GM23338 (cell line): ENCODE measurements around the gene FLT1. TPM values are rescaled to one million over a fixed set of nuclear protein-coding genes. Genes with fewer than 3 reads are reported as not detected.

Experiments
- ATAC-seq: fragments of 200-7000 bp; cut with Tn5 transposase; 3 replicates; pipeline ENCODE4 v1.9.1; 2020
- DNase-seq: peaks from one replicate; pipeline ENCODE4 v3.0.0-alpha.2; 2015; ENCODE audit warnings: low spot score
- H2AFZ ChIP-seq: fragments of 200-600 bp; sonication (generic); 2 replicates; pipeline ENCODE4 v1.8.0; 2016; ENCODE audit warnings: antibody characterized with exemption, mild to moderate bottlenecking, moderate library complexity
- H3F3A ChIP-seq: fragments of 200-600 bp; sonication (generic); replicated peaks from 2 replicates; pipeline ENCODE4 v1.8.0; 2017; ENCODE audit warnings: antibody characterized with exemption, mixed run types, low read depth
- H3K27ac ChIP-seq: fragments of 200-600 bp; sonication (generic); 2 replicates; pipeline ENCODE4 v1.6.1; 2016; ENCODE audit warnings: low read depth
- H3K27me3 ChIP-seq: fragments of 200-600 bp; sonication (generic); 2 replicates; pipeline ENCODE4 v1.8.0; 2016; ENCODE audit warnings: mild to moderate bottlenecking, mixed run types, moderate library complexity; ENCODE audit not compliant: insufficient read depth
- H3K36me3 ChIP-seq: fragments of 200-600 bp; sonication (generic); 2 replicates; pipeline ENCODE4 v1.8.0; 2016; ENCODE audit warnings: mild to moderate bottlenecking; ENCODE audit not compliant: insufficient read depth
- H3K4me1 ChIP-seq: fragments of 200-600 bp; sonication (generic); 2 replicates; pipeline ENCODE4 v1.8.0; 2016; ENCODE audit warnings: mild to moderate bottlenecking, moderate library complexity; ENCODE audit not compliant: insufficient read depth
- H3K4me2 ChIP-seq: fragments of 200-600 bp; sonication (generic); 2 replicates; pipeline ENCODE4 v1.7.1; 2017; ENCODE audit warnings: mixed run types
- H3K4me3 ChIP-seq: fragments of 200-600 bp; sonication (generic); 2 replicates; pipeline ENCODE4 v1.6.1; 2016; ENCODE audit warnings: mixed run types
- H3K79me2 ChIP-seq: fragments of 200-600 bp; sonication (generic); replicated peaks from 2 replicates; pipeline ENCODE4 v1.8.0; 2017; ENCODE audit warnings: mild to moderate bottlenecking; ENCODE audit not compliant: insufficient read depth
- H3K9me2 ChIP-seq: fragments of 200-600 bp; sonication (generic); 2 replicates; pipeline ENCODE4 v1.8.0; 2017; ENCODE audit not compliant: insufficient read depth
- H4K20me1 ChIP-seq: fragments of 200-600 bp; sonication (generic); replicated peaks from 2 replicates; pipeline ENCODE4 v1.8.0; 2017; ENCODE audit warnings: mild to moderate bottlenecking; ENCODE audit not compliant: insufficient read depth
- H3K27ac Mint-ChIP-seq: 2 replicates; pipeline ENCODE4 v1.8.0; 2020; ENCODE audit warnings: inconsistent platforms, mild to moderate bottlenecking, moderate library complexity, mixed read lengths
- H3K27me3 Mint-ChIP-seq: 3 replicates; pipeline ENCODE4 v1.8.0; 2022; ENCODE audit warnings: low read depth, mild to moderate bottlenecking, moderate library complexity, mixed read lengths, inconsistent platforms; ENCODE audit not compliant: insufficient read depth, poor library complexity
- H3K36me3 Mint-ChIP-seq: 3 replicates; pipeline ENCODE4 v1.8.0; 2021; ENCODE audit warnings: low read depth, mild to moderate bottlenecking, inconsistent platforms, moderate library complexity, mixed read lengths
- H3K4me1 Mint-ChIP-seq: 3 replicates; pipeline ENCODE4 v1.8.0; 2020; ENCODE audit warnings: mild to moderate bottlenecking, inconsistent platforms, mixed read lengths
- H3K4me3 Mint-ChIP-seq: 3 replicates; pipeline ENCODE4 v1.8.0; 2021; ENCODE audit warnings: moderate library complexity, mild to moderate bottlenecking, inconsistent platforms, mixed read lengths
- H3K9me3 Mint-ChIP-seq: 3 replicates; pipeline ENCODE4 v1.8.0; 2020; ENCODE audit warnings: moderate library complexity, mild to moderate bottlenecking, inconsistent platforms, mixed read lengths
- CREB1 ChIP-seq: fragments of 250-450 bp; sonication (Bioruptor Pico); IDR thresholded peaks from 2 replicates; pipeline ENCODE4 v1.5.0; 2020; ENCODE audit warnings: low read depth, mild to moderate bottlenecking, moderate library complexity
- JUNB ChIP-seq: IDR thresholded peaks from one replicate; pipeline ENCODE4 v1.6.1; 2016; ENCODE audit warnings: antibody characterized with exemption; ENCODE audit not compliant: unreplicated experiment
- ZNF114 ChIP-seq: fragments of 250-450 bp; sonication (Bioruptor Pico); IDR thresholded peaks from 2 replicates; pipeline ENCODE4 v1.5.0; 2020; ENCODE audit warnings: mild to moderate bottlenecking, moderate library complexity
- polyA plus RNA-seq: library from polyadenylated mRNA; unstranded; fragments of >200 nt; fragmentation: Nextera tagmentation; extraction: Ambion mirVana; gene quantifications from 2 replicates; pipeline ENCODE4 v1.2.1, GENCODE V29; 2016
- total RNA-seq: library from RNA; depleted of rRNA; stranded (reverse); fragments of >200 nt; shearing (Covaris generic); gene quantifications from 2 replicates; pipeline ENCODE4 v1.2.3, GENCODE V29; 2014
- TF ChIP-seq, protein P1 (sequence below): IDR thresholded peaks from 2 replicates; pipeline ENCODE4 v1.6.1; 2016; ENCODE audit warnings: antibody characterized with exemption
- TF ChIP-seq, protein P2 (sequence below), 2 experiments: fragments of 200-600 bp in 1 of 2; sonication (generic) in 1 of 2; conservative IDR thresholded peaks; 2 replicates each; pipeline versions ENCODE4 v1.5.1 to v1.6.1; 2016 to 2017; ENCODE audit warnings: antibody characterized with exemption in 2 of 2, low read depth in 2 of 2, mild to moderate bottlenecking in 2 of 2, moderate library complexity in 1 of 2

The FLT1 gene
- total and polyA plus RNA-seq, 2 experiments from 2014 or later, result 26.8 to 116 TPM

DNA sequence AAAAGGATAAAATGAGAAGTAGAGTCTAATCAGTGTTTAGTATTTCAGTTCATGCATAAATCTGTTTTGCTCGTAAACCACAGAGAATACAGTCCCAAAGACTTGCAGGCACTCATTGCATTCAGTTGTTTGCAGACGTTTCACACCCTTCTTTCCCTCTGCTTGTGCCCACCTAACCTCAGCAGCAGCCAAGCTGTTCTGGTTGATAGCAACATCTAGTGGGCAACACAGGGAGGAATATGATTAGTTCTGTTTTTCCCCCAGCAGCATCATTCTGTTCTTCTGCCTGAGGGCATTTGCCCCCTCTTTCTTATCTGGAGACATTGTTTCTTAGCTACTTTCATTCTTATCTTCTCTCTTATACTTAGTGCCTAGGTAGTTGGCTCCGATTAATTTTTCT is 221.0 kb downstream of the FLT1 start:
- H4K20me1 ChIP-seq, result no peaks in the 10 kb centered on the region
- H3K27ac Mint-ChIP-seq, result no peak overlapping the region

DNA sequence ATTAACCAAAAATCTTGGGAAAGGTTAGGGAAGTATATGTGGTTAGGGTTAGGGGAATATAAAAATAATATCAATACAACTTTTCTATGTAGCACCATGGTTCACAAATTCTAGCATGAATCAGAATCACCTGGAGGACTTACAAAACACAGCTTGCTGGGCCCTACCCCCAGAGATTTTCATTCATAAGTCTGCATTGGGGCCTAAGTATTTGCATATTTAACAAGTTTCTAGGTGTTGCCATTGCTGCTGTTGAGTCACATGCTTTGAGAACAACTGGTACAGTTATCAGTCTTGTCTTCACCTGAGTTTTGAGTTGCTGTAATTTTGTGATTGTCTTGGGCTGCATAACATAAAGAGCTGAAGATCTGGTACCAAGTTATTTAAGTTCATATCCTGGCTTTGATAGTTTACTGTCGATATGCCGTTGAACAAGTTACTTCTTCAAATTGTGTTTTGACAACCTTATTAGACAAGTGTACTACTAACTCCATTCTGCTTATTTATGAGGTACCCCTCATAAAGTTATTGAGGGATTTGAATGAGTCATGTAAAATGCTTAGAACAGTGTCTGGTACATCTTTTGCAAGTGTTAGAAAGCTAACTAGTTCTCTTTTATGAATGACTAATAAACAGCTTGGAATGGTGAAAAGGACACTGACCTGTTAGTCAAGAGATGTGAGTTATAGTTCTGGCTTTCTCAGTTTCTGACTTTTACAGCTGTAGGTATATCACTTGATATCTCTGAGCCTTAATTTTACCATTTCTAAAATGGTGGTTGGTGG is 223.7 kb downstream of the FLT1 start:
- Histone ChIP-seq H3K9me2 (no peaks in the 10 kb centered on the region), H3F3A (no peaks in the 10 kb centered on the region), H2AFZ (no peak overlapping the region), H3K79me2 (no peaks in the 10 kb centered on the region), H3K4me2 (no peak overlapping the region), H3K27me3 (no peaks in the 10 kb centered on the region), H3K27ac (no peak overlapping the region), H3K36me3 (peaks cover 12% of the 10 kb centered on the region; the same call in 1 of the 2 replicates), H3K4me1 (no peaks in the 10 kb centered on the region), H3K4me3 (no peak overlapping the region), H4K20me1 (no peaks in the 10 kb centered on the region)
- ATAC-seq (no peak), DNase-seq (no peak)
- Mint-ChIP-seq H3K4me3 (no peak overlapping the region), H3K27me3 (no peaks in the 10 kb centered on the region), H3K9me3 (no peaks in the 10 kb centered on the region), H3K4me1 (no peaks in the 10 kb centered on the region), H3K27ac (no peak overlapping the region), H3K36me3 (peaks cover 24% of the 10 kb centered on the region; the same call in 2 of the 3 replicates)
- TF ChIP-seq, protein P1, sequence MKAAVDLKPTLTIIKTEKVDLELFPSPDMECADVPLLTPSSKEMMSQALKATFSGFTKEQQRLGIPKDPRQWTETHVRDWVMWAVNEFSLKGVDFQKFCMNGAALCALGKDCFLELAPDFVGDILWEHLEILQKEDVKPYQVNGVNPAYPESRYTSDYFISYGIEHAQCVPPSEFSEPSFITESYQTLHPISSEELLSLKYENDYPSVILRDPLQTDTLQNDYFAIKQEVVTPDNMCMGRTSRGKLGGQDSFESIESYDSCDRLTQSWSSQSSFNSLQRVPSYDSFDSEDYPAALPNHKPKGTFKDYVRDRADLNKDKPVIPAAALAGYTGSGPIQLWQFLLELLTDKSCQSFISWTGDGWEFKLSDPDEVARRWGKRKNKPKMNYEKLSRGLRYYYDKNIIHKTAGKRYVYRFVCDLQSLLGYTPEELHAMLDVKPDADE, result no peak
- TF ChIP-seq JUNB (no peak), ZNF114 (CRISPR knock-in tag) (no peak)
- TF ChIP-seq, protein P2, sequence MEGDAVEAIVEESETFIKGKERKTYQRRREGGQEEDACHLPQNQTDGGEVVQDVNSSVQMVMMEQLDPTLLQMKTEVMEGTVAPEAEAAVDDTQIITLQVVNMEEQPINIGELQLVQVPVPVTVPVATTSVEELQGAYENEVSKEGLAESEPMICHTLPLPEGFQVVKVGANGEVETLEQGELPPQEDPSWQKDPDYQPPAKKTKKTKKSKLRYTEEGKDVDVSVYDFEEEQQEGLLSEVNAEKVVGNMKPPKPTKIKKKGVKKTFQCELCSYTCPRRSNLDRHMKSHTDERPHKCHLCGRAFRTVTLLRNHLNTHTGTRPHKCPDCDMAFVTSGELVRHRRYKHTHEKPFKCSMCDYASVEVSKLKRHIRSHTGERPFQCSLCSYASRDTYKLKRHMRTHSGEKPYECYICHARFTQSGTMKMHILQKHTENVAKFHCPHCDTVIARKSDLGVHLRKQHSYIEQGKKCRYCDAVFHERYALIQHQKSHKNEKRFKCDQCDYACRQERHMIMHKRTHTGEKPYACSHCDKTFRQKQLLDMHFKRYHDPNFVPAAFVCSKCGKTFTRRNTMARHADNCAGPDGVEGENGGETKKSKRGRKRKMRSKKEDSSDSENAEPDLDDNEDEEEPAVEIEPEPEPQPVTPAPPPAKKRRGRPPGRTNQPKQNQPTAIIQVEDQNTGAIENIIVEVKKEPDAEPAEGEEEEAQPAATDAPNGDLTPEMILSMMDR (conservative IDR thresholded peaks at IDR 0.05; ENCODE audit: low read depth in 2 of 2), result no peak

More for the DNA sequence above, 221.0 kb downstream of the FLT1 start:
- no peak overlapping the region for H3K4me3 Mint-ChIP-seq
- Histone ChIP-seq H3K27ac (peak overlapping the region; percentile 37; the same call in 1 of the 2 replicates), H3K79me2 (no peaks in the 10 kb centered on the region), H3K4me2 (no peak overlapping the region), H3K4me3 (no peak overlapping the region), H3K4me1 (no peaks in the 10 kb centered on the region), H3F3A (no peaks in the 10 kb centered on the region), H3K9me2 (no peaks in the 10 kb centered on the region), H2AFZ (no peak overlapping the region), H3K27me3 (no peaks in the 10 kb centered on the region), H3K36me3 (no peaks in the 10 kb centered on the region)
- H3K9me3 Mint-ChIP-seq, result no peaks in the 10 kb centered on the region
- H3K27me3 Mint-ChIP-seq, result no peaks in the 10 kb centered on the region
- ATAC-seq (peak; percentile 62), DNase-seq (peak; percentile 40)
- H3K4me1 Mint-ChIP-seq, result no peaks in the 10 kb centered on the region
- H3K36me3 Mint-ChIP-seq, result peaks cover 17% of the 10 kb centered on the region
- TF ChIP-seq CREB1 (CRISPR knock-in tag), result no peak
- TF ChIP-seq, protein P2 (conservative IDR thresholded peaks at IDR 0.05; ENCODE audit: low read depth in 2 of 2), result peak; percentile 24 to 67; a peak in 3 of 4 replicates
